Measurements from ENCODE around the gene CCSER1.
"Not testable (repeated sequence)": the region's sequence is repeated elsewhere in the genome, so short reads cannot be mapped to it uniquely, and the experiment has no call there.

Gene CCSER1

GRCh38 chr4:91256043-91256442 is 1128.8 kb downstream of the CCSER1 start:
- no peak for DNase-seq (ENCODE audit: low read depth in 3 of 3, low spot score in 1 of 3)

DNA sequence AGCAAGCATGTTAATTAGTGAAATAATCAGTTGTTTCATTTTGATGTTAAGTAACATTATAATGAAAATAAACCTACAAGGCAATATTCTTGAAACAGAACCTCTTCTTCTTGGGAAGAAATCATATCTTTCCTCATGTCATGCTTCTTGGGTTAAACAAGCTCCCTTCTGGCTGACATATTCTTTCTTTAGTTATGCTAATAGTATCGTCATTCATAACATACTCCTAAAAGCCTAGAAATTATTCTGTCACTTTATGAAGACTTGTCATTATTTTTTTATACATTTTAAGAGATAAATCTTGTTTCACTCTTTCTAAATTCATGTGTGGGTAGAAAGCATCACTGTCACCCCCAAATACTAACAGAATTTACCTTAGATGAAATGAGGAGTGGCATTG is 1129.6 kb downstream of the CCSER1 start:
- DNase-seq (ENCODE audit: low read depth in 3 of 3, low spot score in 1 of 3) = no peak

DNA sequence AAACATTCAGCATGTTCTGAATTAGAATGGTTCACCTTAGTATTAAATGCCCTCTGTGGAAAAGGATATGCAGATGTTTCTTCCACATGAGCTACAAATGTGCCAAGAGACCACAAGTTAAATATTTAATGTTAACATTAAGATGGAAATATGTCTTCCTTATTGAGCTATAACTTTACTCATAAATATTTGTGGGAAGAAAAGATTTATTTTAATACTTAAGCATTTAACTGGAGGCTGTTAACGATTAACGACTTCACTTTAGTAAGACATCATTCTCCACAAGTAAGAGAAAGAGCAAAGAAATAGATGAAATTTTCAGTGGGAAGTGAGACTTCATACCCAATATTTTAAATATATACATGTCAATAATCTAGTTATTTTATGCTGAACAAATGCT is 1130.5 kb downstream of the CCSER1 start:
- no peak for DNase-seq (ENCODE audit: low read depth in 3 of 3, low spot score in 1 of 3)

GRCh38 chr4:91258326-91258725 is 1131.1 kb downstream of the CCSER1 start:
- no peak for DNase-seq (ENCODE audit: low read depth in 3 of 3, low spot score in 1 of 3)

- no peak for DNase-seq (ENCODE audit: low read depth in 3 of 3, low spot score in 1 of 3)
Measured at GRCh38 chr4:91267543-91267942, 1140.3 kb downstream of the CCSER1 start.

DNA sequence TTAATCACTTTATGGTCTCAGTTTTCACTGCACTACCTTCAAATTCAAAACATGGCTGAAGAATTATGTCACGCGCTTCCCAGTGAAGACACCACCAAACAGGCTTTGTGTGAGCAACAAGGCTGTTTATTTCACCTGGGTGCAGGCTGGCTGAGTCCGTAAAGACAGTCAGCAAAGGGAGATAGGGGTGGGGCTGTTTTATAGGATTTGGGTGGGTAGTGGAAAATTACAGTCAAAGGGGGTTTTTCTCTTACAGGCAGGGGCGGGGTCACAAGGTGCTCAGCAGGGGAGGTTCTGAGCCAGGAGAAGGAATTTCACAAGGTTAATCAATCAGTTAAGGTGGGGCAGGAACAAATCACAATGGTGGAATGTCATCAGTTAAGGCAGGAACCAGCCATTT is 1141.3 kb downstream of the CCSER1 start:
- DNase-seq (ENCODE audit: low read depth in 3 of 3, low spot score in 1 of 3) = not testable (repeated sequence)

- DNase-seq (ENCODE audit: low read depth in 3 of 3, low spot score in 1 of 3) = no peak
Measured at GRCh38 chr4:91268913-91269312, 1141.7 kb downstream of the CCSER1 start.

- no peak for DNase-seq (ENCODE audit: low read depth in 3 of 3, low spot score in 1 of 3)
Measured at GRCh38 chr4:91279899-91280298, 1152.7 kb downstream of the CCSER1 start.

DNA sequence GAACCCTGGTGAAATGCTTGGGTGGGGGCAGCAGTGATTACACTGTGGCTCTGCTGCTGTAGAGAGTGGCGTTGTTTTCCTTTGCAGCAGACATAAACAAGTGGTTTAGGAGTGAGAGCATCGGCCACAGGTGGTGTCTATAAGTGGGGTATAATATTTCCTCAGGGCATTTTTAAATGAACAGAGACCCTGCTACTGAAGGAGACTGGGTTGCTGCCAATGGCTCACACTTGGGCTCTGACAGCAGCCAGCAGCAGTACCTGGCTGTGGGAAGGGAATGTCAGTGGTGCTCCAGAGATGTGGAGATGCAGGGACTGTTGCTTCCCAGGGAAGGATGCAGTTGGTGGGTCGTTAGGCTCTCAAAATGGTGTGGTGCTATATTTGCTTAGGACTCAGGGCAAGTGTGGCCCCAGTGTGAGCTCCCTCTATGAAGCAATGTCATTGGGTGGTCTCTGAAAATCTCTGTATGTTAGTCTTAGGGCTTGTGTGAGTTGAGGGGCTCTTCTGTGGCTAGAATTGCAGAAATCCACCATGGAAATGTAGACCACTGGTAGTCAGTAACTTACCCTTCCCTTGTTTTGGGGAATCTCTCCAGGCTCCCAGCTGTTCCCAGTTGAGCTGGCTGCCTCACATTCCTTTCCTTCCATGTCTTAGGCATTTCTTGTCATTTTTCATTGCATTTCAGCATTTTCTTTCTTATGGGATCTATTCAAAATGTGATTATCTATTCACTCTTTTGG is 1153.5 kb downstream of the CCSER1 start:
- no peak for DNase-seq (ENCODE audit: low read depth in 3 of 3, low spot score in 1 of 3)

DNA sequence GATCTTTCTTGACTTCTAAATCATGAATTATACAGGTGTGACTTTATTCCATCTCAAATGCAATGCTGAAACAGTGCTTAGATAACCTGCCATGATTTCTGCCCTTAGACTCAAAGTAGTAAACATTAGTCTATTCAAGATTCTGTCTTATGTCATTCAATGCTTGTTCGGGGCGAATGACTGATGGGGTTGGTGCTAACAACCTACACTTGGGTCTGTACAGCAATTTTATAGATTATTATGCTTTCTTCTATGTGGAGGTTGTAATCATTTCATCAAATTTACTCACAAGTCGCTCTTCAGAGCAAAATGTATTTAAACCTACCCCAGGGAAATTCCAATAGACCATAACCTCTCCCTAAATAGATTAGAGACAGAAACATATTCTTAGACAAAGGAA is 1155.0 kb downstream of the CCSER1 start:
- DNase-seq (ENCODE audit: low read depth in 3 of 3, low spot score in 1 of 3) = no peak

DNA sequence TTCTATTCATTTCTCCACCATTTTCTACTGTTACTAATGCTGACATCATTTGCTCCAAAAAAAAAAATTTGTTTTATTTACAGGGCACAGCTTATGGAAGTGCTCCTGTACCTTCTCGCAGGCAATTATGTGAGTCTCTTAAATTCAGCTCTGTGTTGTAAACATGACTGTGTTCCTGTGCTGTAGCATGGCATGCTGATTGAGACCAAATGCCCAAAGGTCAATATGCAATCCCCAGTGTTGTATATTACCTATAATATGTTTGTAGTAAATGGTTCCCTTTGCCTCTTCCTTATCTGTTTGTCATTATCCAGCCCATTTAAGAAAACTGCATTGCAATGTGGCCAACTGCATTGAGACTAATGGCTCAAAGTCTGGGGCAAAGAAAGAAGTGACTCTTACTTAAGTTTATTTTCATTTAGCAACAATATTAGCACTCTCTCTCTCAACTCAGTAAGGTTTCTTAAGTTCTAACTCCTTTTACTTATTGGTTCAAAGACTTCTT is 1156.6 kb downstream of the CCSER1 start:
- no peak for DNase-seq (ENCODE audit: low read depth in 3 of 3, low spot score in 1 of 3)

- no peak for DNase-seq (ENCODE audit: low read depth in 3 of 3, low spot score in 1 of 3)
Measured at GRCh38 chr4:91284480-91284879, 1157.3 kb downstream of the CCSER1 start.

DNA sequence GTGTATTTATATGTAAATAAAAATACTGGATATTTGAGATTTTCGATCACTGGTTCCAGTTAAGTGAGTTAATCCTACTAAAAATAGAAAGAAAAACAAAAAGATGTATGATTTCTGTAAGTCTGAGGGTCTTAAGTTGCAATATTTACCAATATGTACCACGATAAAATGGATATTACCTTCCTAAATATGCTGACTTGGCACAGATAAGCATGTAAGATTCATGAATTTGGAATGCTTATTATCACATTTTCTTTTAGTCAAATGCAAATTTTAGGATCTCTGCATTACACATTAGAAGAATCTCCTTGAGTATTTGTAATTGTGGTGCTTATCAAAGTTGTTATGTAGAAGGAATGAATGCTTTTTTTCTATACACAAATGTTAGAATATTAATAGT is 1158.3 kb downstream of the CCSER1 start:
- DNase-seq (ENCODE audit: low read depth in 3 of 3, low spot score in 1 of 3) = no peak

DNA sequence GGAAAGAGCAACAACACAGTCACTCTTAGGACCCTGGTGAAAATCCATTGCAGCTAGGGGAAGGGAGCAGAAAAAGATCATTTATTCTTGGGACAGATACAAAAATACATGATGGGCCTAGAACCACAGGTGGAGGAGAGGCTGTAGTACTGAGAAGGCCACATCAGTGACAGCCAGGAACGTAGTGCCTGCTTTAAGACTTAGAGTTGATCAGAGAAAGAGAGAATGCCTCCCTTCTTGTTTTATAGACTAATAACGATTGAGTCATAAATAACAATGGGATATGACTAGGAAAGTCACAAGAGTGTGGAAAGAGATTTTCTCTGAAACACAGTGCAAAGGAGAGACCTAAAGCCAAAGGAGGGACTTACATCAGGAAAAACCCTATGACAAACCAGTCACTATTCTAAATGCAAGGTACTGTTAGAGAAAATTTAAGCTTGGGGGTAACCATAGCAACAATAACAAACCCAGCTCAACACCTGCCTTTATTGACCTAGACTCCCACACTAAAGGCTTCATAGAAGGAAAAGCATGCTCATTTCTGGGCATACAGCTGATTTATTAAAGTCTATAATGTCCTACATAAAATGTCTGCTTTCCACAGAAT is 1161.6 kb downstream of the CCSER1 start:
- no peak for DNase-seq (ENCODE audit: low read depth in 3 of 3, low spot score in 1 of 3)

DNA sequence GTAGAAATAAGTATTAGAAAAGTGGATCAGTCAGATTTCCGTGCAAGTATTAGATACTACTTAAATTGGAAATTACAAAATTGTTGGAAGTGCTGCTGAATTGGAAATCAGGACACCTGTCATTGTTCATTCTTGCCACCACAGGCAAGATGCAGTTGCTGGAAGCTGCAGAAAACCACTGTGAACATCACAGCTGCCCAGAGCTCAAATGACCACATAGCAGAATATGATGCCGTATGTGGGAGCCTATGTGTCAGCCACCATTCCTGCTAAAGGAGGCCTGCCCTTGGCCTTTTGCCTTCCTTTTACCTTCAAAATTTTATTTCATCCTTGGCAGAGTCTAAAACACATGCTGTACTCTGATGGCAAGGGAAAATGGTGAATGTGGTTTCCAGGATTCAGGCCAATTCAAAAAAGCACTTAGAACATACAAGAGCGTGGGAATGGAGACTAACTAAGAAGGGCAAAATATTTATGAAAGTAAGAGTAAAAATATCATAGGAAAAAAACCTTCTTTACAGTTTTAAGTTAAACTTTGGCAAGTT is 1171.0 kb downstream of the CCSER1 start:
- DNase-seq (ENCODE audit: low read depth in 3 of 3, low spot score in 1 of 3) = no peak

GRCh38 chr4:91298824-91299223 is 1171.6 kb downstream of the CCSER1 start:
- no peak for DNase-seq (ENCODE audit: low read depth in 3 of 3, low spot score in 1 of 3)

GRCh38 chr4:91302120-91302519 is 1174.9 kb downstream of the CCSER1 start:
- no peak for DNase-seq (ENCODE audit: low read depth in 3 of 3, low spot score in 1 of 3)

DNA sequence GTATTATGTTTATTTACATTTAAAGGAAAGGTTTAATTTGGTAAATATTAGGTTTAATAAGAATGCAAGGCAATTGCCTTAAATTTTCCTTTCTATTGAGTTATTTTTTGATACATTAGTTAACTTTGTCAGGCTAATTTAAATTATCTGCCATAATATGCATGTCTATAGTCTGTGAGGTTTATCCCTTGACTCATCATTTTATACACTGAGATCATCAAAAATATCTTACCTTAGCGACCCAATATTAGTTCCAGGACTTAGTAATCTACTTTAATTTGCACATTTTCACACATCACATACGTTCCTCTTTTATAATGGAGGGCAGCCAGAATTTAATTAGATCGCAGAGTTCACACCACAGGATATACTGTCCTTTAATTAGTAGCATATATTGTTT is 1177.1 kb downstream of the CCSER1 start:
- DNase-seq (ENCODE audit: low read depth in 3 of 3, low spot score in 1 of 3) = no peak

DNA sequence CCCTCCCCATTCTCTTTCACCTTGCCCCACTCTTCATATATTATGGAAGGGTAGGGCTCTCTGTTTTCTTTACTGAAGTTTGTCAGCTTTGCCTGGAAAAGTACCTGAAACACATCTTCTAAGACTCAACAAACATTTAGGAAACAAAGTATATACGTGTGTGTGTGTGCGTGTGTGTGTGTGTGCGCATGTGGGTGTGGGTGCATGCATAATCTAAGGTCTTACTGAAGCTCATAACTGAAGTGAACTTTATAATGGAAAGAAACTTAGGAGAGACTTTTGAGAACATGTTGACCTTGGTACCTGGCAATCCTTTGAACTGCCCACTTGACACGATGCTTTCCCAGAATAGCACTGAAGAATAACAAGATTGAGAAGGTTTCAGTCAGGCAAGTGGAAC is 1190.2 kb downstream of the CCSER1 start:
- no peak for DNase-seq (ENCODE audit: low read depth in 3 of 3, low spot score in 1 of 3)

DNA sequence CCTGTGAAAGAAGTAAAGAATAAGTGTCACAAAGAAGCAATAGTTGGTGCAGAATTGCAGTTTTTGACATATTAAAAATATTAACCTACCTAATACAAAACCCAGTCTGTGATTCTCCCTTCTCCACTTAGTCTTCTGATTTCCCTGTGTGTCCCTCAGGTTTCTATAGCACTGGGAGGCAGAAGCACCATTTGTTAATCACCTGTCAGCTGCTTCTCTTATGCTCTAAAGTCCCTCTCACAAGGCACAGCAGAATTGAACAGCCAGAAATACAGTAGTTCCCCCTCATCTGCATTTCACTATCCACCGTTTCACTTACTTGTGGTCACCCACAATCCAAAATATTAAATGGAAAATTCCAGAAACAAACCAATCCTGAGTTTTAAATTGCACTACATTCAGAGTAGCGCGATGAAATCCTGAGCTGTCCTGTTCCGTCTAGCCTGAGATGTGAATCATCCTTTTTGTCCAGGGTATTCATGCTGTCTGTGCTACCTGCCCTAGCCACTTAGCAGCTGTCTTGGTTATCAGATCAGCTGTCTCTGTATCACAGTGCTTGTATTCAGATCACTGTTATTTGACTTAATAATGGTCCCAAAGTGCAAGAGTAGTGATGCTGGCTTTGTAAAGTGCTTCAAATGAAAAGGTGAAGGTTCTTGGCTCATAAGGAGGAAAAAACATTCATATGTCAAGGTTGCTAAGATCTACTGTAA is 1192.5 kb downstream of the CCSER1 start:
- no peak for DNase-seq (ENCODE audit: low read depth in 3 of 3, low spot score in 1 of 3)

DNA sequence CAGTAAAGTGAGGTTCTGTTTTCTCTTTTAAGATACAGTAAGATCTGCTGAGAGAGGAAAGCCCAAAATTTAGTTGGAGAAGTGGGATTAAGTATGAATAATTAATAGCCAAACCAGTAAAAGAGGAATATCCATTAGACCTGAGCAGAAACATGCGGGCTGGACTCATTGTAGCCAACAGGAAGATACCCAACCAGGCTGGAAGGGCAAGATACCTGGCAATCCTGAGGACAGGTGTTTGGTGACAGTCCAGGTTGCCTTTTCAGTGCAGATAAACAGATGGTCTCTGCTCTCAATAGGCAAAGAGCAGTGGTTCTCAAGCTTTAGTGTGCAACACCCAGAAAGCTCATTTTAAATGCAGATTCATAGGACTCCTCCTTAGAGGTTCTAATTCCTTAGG is 1195.8 kb downstream of the CCSER1 start:
- DNase-seq (ENCODE audit: low read depth in 3 of 3, low spot score in 1 of 3) = no peak

GRCh38 chr4:91325495-91325894 is 1198.3 kb downstream of the CCSER1 start:
- DNase-seq (ENCODE audit: low read depth in 3 of 3, low spot score in 1 of 3) = no peak
